ENCODE results near the gene NRP2.

DNA sequence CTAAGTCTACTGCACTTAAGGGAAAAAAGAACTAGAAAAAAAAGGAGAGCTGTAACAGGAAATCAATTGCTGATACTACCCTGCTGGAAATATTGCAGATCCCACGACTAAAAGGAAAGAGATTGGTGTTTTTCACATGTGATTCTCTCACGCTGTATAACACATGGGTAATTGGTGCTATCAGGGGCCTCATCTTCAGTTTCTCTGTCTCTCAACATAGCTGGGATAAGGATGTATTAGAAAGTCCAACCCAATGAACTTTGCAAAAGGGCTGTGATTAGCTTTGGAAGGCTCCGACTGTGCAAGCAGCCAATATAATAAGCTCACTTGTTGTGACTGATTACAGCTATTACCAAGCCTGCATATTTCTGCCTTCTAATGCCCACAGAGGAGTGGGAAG lies 133.4 kb downstream of the NRP2 start:
- TF ChIP-seq, protein P1, sequence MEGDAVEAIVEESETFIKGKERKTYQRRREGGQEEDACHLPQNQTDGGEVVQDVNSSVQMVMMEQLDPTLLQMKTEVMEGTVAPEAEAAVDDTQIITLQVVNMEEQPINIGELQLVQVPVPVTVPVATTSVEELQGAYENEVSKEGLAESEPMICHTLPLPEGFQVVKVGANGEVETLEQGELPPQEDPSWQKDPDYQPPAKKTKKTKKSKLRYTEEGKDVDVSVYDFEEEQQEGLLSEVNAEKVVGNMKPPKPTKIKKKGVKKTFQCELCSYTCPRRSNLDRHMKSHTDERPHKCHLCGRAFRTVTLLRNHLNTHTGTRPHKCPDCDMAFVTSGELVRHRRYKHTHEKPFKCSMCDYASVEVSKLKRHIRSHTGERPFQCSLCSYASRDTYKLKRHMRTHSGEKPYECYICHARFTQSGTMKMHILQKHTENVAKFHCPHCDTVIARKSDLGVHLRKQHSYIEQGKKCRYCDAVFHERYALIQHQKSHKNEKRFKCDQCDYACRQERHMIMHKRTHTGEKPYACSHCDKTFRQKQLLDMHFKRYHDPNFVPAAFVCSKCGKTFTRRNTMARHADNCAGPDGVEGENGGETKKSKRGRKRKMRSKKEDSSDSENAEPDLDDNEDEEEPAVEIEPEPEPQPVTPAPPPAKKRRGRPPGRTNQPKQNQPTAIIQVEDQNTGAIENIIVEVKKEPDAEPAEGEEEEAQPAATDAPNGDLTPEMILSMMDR (IDR thresholded peaks at IDR 0.05; ENCODE audit: borderline replicate concordance, extremely low read depth, low read length, poor library complexity, severe bottlenecking) = no peak
- no peak for TF ChIP-seq EZH2 (IDR thresholded peaks at IDR 0.05; ENCODE audit: borderline replicate concordance, low read depth, low read length, severe bottlenecking)
